CD8-positive, alpha-beta memory T cell (primary cell): ENCODE data around the gene MAPK11. TPM values are rescaled to one million over a fixed set of nuclear protein-coding genes. Genes with fewer than 3 reads are reported as not detected.

ENCODE experiments used
- CTCF ChIA-PET: fragments of 350-600 bp; sonication (Branson Sonifier 250); formaldehyde crosslinking; loops from one replicate; lab custom pipeline; 2021; ENCODE audit warnings: antibody characterized with exemption; lab: Charles Lee
- POLR2A ChIA-PET: fragments of 350-600 bp; sonication (Branson Sonifier 250); formaldehyde crosslinking; loops from one replicate; lab custom pipeline; 2021; ENCODE audit warnings: antibody characterized with exemption; lab: Charles Lee
- DNase-seq, 5 donors: peaks; one replicate each; pipeline versions ENCODE4 v3.0.0 to v3.0.0-alpha.2; 2020 to 2022; ENCODE audit warnings: mixed read lengths in 1 of 5
- H3K27ac ChIP-seq: one replicate; pipeline ENCODE4 v1.7.0; 2013; ENCODE audit warnings: low read depth, mild to moderate bottlenecking, low read length, moderate library complexity
- H3K27me3 ChIP-seq: 2 replicates; pipeline ENCODE4 v1.7.0; 2013; ENCODE audit warnings: low read length, mild to moderate bottlenecking; ENCODE audit not compliant: insufficient read depth, poor library complexity, severe bottlenecking
- H3K36me3 ChIP-seq: 2 replicates; pipeline ENCODE4 v1.7.0; 2013; ENCODE audit warnings: mild to moderate bottlenecking, low read length, moderate library complexity; ENCODE audit not compliant: insufficient read depth
- H3K4me1 ChIP-seq: 2 replicates; pipeline ENCODE4 v1.7.0; 2013; ENCODE audit warnings: mild to moderate bottlenecking, low read length, moderate library complexity; ENCODE audit not compliant: insufficient read depth
- H3K4me3 ChIP-seq: 2 replicates; pipeline ENCODE4 v1.7.0; 2013; ENCODE audit warnings: mild to moderate bottlenecking, low read length
- H3K9me3 ChIP-seq: 2 replicates; pipeline ENCODE4 v1.7.0; 2013; ENCODE audit warnings: mild to moderate bottlenecking, low read length
- H3K27ac Mint-ChIP-seq, 8 donors: one replicate each; pipeline ENCODE4 v1.8.0; 2020 to 2021; ENCODE audit warnings: mixed read lengths in 8 of 8, mild to moderate bottlenecking in 6 of 8, inconsistent platforms in 3 of 8, moderate library complexity in 3 of 8
- H3K27me3 Mint-ChIP-seq, 2 donors: one replicate each; pipeline ENCODE4 v1.8.0; 2020 to 2021; ENCODE audit warnings: mixed read lengths in 2 of 2, mild to moderate bottlenecking in 1 of 2, moderate library complexity in 1 of 2
- H3K36me3 Mint-ChIP-seq, 3 donors: one replicate each; pipeline ENCODE4 v1.8.0; 2020 to 2021; ENCODE audit warnings: mixed read lengths in 3 of 3, inconsistent platforms in 1 of 3, mild to moderate bottlenecking in 1 of 3
- H3K4me1 Mint-ChIP-seq, 3 donors: one replicate each; pipeline ENCODE4 v1.8.0; 2020 to 2021; ENCODE audit warnings: mixed read lengths in 3 of 3, inconsistent platforms in 1 of 3, mild to moderate bottlenecking in 1 of 3
- H3K4me3 Mint-ChIP-seq, 7 donors: one replicate each; pipeline ENCODE4 v1.8.0; 2020 to 2021; ENCODE audit warnings: mixed read lengths in 7 of 7, mild to moderate bottlenecking in 6 of 7, moderate library complexity in 4 of 7, inconsistent platforms in 2 of 7
- H3K9me3 Mint-ChIP-seq, 5 donors: one replicate each; pipeline ENCODE4 v1.8.0; 2020 to 2022; ENCODE audit warnings: mixed read lengths in 5 of 5, mild to moderate bottlenecking in 3 of 5, moderate library complexity in 2 of 5, inconsistent platforms in 1 of 5
- polyA plus RNA-seq: library from polyadenylated mRNA; unstranded; fragments of 300-500 nt; fragmentation: Illumina TruSeq; gene quantifications from one replicate; pipeline ENCODE4 v1.2.3, GENCODE V29; 2021
- total RNA-seq, 2 experiments: library from RNA; stranded (reverse); gene quantifications; one replicate each; pipeline ENCODE4 v1.2.3, GENCODE V29; 2021

The MAPK11 gene
- 10 to 100 TPM; 12.8 to 13.2 TPM for total RNA-seq
- 0.28 TPM for polyA plus RNA-seq

GRCh38 chr22:50269970-50270665 lies at the start of gene MAPK11:
TSS of gene MAPK11 (minus strand) at chr22:50270380. CDS start at chr22:50270292, 88 bp downstream.
- ChIA-PET POLR2A (interaction anchor here (1.0 kb wide), 1 partner anchor 26 kb away, joined by 3 read pairs; no protein-coding TSS in a partner anchor), CTCF (interaction anchor here (0.6 to 4.7 kb wide), 5 partner anchors 18 to 255 kb away, joined by 3 to 25 read pairs (median 4); partner anchors contain the start of genes DENND6B, HDAC10 and SCO2)
- Histone ChIP-seq H3K27ac (no peak within 1 kb of the TSS), H3K4me1 (peaks cover 18% of the 10 kb centered on the region), H3K36me3 (no peaks in the 10 kb centered on the region), H3K9me3 (no peaks in the 10 kb centered on the region), H3K27me3 (no peaks in the 10 kb centered on the region), H3K4me3 (peak within 1 kb of the TSS; percentile 59)
- H3K9me3 Mint-ChIP-seq: no peaks in the 10 kb centered on the region
- H3K27ac Mint-ChIP-seq: peak within 1 kb of the TSS in 5 of 8 donors; percentile 47 to 81 (median 54)
- DNase-seq: peak; percentile 62 to 84 (median 75)
- H3K27me3 Mint-ChIP-seq: peaks cover 4 to 7% of the 10 kb centered on the region in 2 donors
- H3K4me1 Mint-ChIP-seq: peaks cover 3 to 25% (median 5%) of the 10 kb centered on the region in 3 donors
- H3K36me3 Mint-ChIP-seq: no peaks in the 10 kb centered on the region
- H3K4me3 Mint-ChIP-seq: peak within 1 kb of the TSS; percentile 67 to 93 (median 74)

DNA sequence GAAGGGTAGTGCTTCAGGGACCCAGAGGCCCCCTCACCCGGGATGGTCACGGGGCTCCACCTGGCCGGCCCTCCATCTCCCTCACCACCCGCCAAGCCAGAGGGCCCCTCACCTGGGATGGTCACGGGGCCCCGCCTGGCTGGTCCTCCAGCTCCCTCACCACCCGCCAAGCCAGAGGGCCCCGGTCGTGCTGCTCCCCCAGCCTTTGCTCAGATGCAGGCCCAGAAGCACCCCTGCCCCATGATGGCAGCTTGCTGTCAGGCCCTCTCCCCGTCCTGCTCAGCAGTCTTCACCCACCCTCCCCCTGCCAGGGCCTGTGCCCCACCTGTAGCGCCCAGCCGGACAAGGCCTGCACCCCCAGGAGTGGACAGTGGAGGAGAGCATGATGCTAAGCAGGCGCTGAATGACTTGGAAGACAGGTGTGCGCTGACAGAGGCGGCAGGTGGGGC lies 49.3 kb upstream of the MAPK11 start:
- Mint-ChIP-seq H3K9me3 (no peaks in the 10 kb centered on the region), H3K4me3 (no peak overlapping the region), H3K27ac (no peak overlapping the region), H3K27me3 (no peaks in the 10 kb centered on the region), H3K4me1 (peaks cover 5 to 11% (median 7%) of the 10 kb centered on the region in 3 donors), H3K36me3 (no peaks in the 10 kb centered on the region)
- no peak for DNase-seq
- ChIA-PET POLR2A (no interaction called here), CTCF (interaction anchor here (1.3 to 1.5 kb wide), 2 partner anchors 8 to 206 kb away, joined by 4 to 5 read pairs; no protein-coding TSS in a partner anchor)
- no peak overlapping the region for H3K27ac ChIP-seq
- no peaks in the 10 kb centered on the region for H3K36me3 ChIP-seq
- H3K9me3 ChIP-seq: no peaks in the 10 kb centered on the region
- H3K4me3 ChIP-seq: no peak overlapping the region
- peaks cover 9% of the 10 kb centered on the region for H3K4me1 ChIP-seq
- no peaks in the 10 kb centered on the region for H3K27me3 ChIP-seq

- ChIA-PET CTCF (interaction anchor here (1.5 kb wide), 1 partner anchor 9 kb away, joined by 4 read pairs; no protein-coding TSS in a partner anchor), POLR2A (no interaction called here)
- Mint-ChIP-seq H3K27me3 (no peaks in the 10 kb centered on the region), H3K4me3 (no peak overlapping the region), H3K9me3 (no peaks in the 10 kb centered on the region), H3K36me3 (no peaks in the 10 kb centered on the region), H3K4me1 (peaks cover 11 to 17% (median 12%) of the 10 kb centered on the region in 3 donors), H3K27ac (no peak overlapping the region)
- no peak overlapping the region for H3K4me3 ChIP-seq
- H3K27me3 ChIP-seq: no peaks in the 10 kb centered on the region
- DNase-seq: no peak
- H3K36me3 ChIP-seq: no peaks in the 10 kb centered on the region
- H3K9me3 ChIP-seq: no peaks in the 10 kb centered on the region
- no peak overlapping the region for H3K27ac ChIP-seq
- peaks cover 14% of the 10 kb centered on the region for H3K4me1 ChIP-seq
Observed at GRCh38 chr22:50318698-50319411, 48.7 kb upstream of the MAPK11 start.

GRCh38 chr22:50318356-50318697 lies 48.1 kb upstream of the MAPK11 start:
- Histone ChIP-seq H3K27me3 (no peaks in the 10 kb centered on the region), H3K9me3 (no peaks in the 10 kb centered on the region), H3K4me1 (peaks cover 17% of the 10 kb centered on the region), H3K36me3 (no peaks in the 10 kb centered on the region), H3K4me3 (no peak overlapping the region), H3K27ac (no peak overlapping the region)
- POLR2A ChIA-PET: no interaction called here
- H3K9me3 Mint-ChIP-seq: no peaks in the 10 kb centered on the region
- DNase-seq: no peak
- H3K27me3 Mint-ChIP-seq: no peaks in the 10 kb centered on the region
- no peak overlapping the region for H3K27ac Mint-ChIP-seq
- H3K4me1 Mint-ChIP-seq: peaks cover 11 to 21% (median 12%) of the 10 kb centered on the region in 3 donors
- H3K36me3 Mint-ChIP-seq: no peaks in the 10 kb centered on the region
- CTCF ChIA-PET: interaction anchor here (1.5 kb wide), 1 partner anchor 10 kb away, joined by 4 read pairs; no protein-coding TSS in a partner anchor
- H3K4me3 Mint-ChIP-seq: no peak overlapping the region

GRCh38 chr22:50317674-50318073 lies 47.5 kb upstream of the MAPK11 start:
- Histone ChIP-seq H3K36me3 (no peaks in the 10 kb centered on the region), H3K27me3 (no peaks in the 10 kb centered on the region), H3K4me3 (no peak overlapping the region), H3K4me1 (peaks cover 17% of the 10 kb centered on the region), H3K27ac (no peak overlapping the region), H3K9me3 (no peaks in the 10 kb centered on the region)
- ChIA-PET CTCF (interaction anchor here (4.2 kb wide), 1 partner anchor 24 kb away, joined by 14 read pairs; no protein-coding TSS in a partner anchor), POLR2A (no interaction called here)
- Mint-ChIP-seq H3K27me3 (no peaks in the 10 kb centered on the region), H3K4me1 (peaks cover 11 to 21% (median 12%) of the 10 kb centered on the region in 3 donors), H3K36me3 (no peaks in the 10 kb centered on the region), H3K9me3 (no peaks in the 10 kb centered on the region), H3K4me3 (no peak overlapping the region), H3K27ac (no peak overlapping the region)
- DNase-seq: no peak

- Mint-ChIP-seq H3K4me3 (peak overlapping the region in 1 of 7 donors; percentile 61), H3K9me3 (no peaks in the 10 kb centered on the region), H3K27me3 (no peaks in the 10 kb centered on the region), H3K4me1 (peaks cover 11 to 21% (median 12%) of the 10 kb centered on the region in 3 donors), H3K36me3 (no peaks in the 10 kb centered on the region), H3K27ac (no peak overlapping the region)
- no peaks in the 10 kb centered on the region for H3K36me3 ChIP-seq
- ChIA-PET CTCF (interaction anchor here (1.4 to 4.2 kb wide), 2 partner anchors 9 to 25 kb away, joined by 6 to 14 read pairs; no protein-coding TSS in a partner anchor), POLR2A (no interaction called here)
- no peak overlapping the region for H3K27ac ChIP-seq
- peaks cover 17% of the 10 kb centered on the region for H3K4me1 ChIP-seq
- H3K9me3 ChIP-seq: no peaks in the 10 kb centered on the region
- no peak overlapping the region for H3K4me3 ChIP-seq
- no peak for DNase-seq
- H3K27me3 ChIP-seq: no peaks in the 10 kb centered on the region
Observed at GRCh38 chr22:50317178-50317577, 47.0 kb upstream of the MAPK11 start.

GRCh38 chr22:50316114-50317065 lies 46.2 kb upstream of the MAPK11 start:
- ChIA-PET CTCF (interaction anchor here (1.0 to 4.2 kb wide), 4 partner anchors 9 to 65 kb away, joined by 3 to 14 read pairs (median 6); partner anchors contain the start of gene HDAC10), POLR2A (no interaction called here)
- peak overlapping the region in 2 of 8 donors; percentile 6 to 12 for H3K27ac Mint-ChIP-seq
- no peaks in the 10 kb centered on the region for H3K36me3 ChIP-seq
- peaks cover 17% of the 10 kb centered on the region for H3K4me1 ChIP-seq
- no peak overlapping the region for H3K4me3 ChIP-seq
- H3K4me1 Mint-ChIP-seq: peaks cover 11 to 21% (median 12%) of the 10 kb centered on the region in 3 donors
- no peaks in the 10 kb centered on the region for H3K36me3 Mint-ChIP-seq
- H3K9me3 Mint-ChIP-seq: no peaks in the 10 kb centered on the region
- no peak overlapping the region for H3K27ac ChIP-seq
- H3K27me3 Mint-ChIP-seq: no peaks in the 10 kb centered on the region
- H3K9me3 ChIP-seq: no peaks in the 10 kb centered on the region
- H3K27me3 ChIP-seq: no peaks in the 10 kb centered on the region
- DNase-seq: no peak
- H3K4me3 Mint-ChIP-seq: no peak overlapping the region
